Endothelial cell of umbilical vein (primary cell): Measurements from ENCODE around the gene RNU5B-1. TPM values are rescaled to one million over a fixed set of nuclear protein-coding genes. Genes with fewer than 3 reads are reported as not detected.

Source experiments
- BruUV-seq: library from RNA; stranded (reverse); fragments of 400-500 nt; replicated peaks from 2 replicates; lab custom pipeline; 2021; lab: Mats Ljungman, UMichigan
- CTCF ChIA-PET: fragments of 300-600, 350-600 bp; sonication (Branson Sonifier 250); formaldehyde crosslinking; loops from one replicate; lab custom pipeline; 2021; ENCODE audit warnings: antibody characterized with exemption, inconsistent platforms; lab: Charles Lee
- POLR2A ChIA-PET: fragments of 300-600, 350-600 bp; sonication (Branson Sonifier 250); formaldehyde crosslinking; loops from one replicate; lab custom pipeline; 2021; ENCODE audit warnings: antibody characterized with exemption, inconsistent platforms; lab: Charles Lee
- DNase-seq: peaks from one replicate; pipeline ENCODE4 v3.0.0-alpha.2; 2011; ENCODE audit warnings: low read depth, low spot score
- FAIRE-seq: peaks from 2 replicates; lab custom pipeline; 2011; peaks lifted over from hg19 to GRCh38; lab: Jason Lieb, UNC
- H2AFZ ChIP-seq: 2 replicates; pipeline ENCODE4 v1.6.0; 2012; ENCODE audit warnings: low read depth, low read length, control low read depth, inconsistent platforms
- H3K27ac ChIP-seq: 2 replicates; pipeline ENCODE4 v1.5.1; 2011; ENCODE audit warnings: low read depth, mild to moderate bottlenecking, control low read depth, low read length, moderate library complexity; ENCODE audit not compliant: insufficient read depth
- H3K27me3 ChIP-seq, 2 experiments: 2 replicates each; pipeline versions ENCODE4 v1.6.0 to v1.6.1; 2011; ENCODE audit warnings: low read length in 2 of 2, mixed read lengths in 1 of 2; ENCODE audit not compliant: control insufficient read depth in 2 of 2, insufficient read depth in 2 of 2
- H3K36me3 ChIP-seq, 2 experiments: 2 replicates in 1 of 2; 3 replicates in 1 of 2; pipeline ENCODE4 v1.5.1; 2011; ENCODE audit warnings: low read length in 2 of 2, mild to moderate bottlenecking in 1 of 2, moderate library complexity in 1 of 2; ENCODE audit not compliant: control insufficient read depth in 2 of 2, insufficient read depth in 2 of 2; ENCODE audit errors: extremely low read depth in 1 of 2
- H3K4me1 ChIP-seq: 3 replicates; pipeline ENCODE4 v1.5.1; 2011; ENCODE audit warnings: mild to moderate bottlenecking, low read length; ENCODE audit not compliant: control insufficient read depth, insufficient read depth; ENCODE audit errors: extremely low read depth
- H3K4me2 ChIP-seq: 2 replicates; pipeline ENCODE4 v1.6.1; 2011; ENCODE audit warnings: low read length, control low read depth, mixed read lengths; ENCODE audit not compliant: insufficient read depth
- H3K4me3 ChIP-seq, 3 experiments: fragments of 200-600 bp in 1 of 3; sonication (generic), shearing (Covaris generic) in 1 of 3; replicated peaks in 1 of 3; 2 replicates each; pipeline ENCODE4 v1.5.1; 2011 to 2016; ENCODE audit warnings: control low read depth in 3 of 3, low read length in 3 of 3, mild to moderate bottlenecking in 2 of 3, inconsistent platforms in 1 of 3, low read depth in 1 of 3, moderate library complexity in 1 of 3; ENCODE audit not compliant: insufficient read depth in 1 of 3
- H3K79me2 ChIP-seq: 2 replicates; pipeline ENCODE4 v1.6.0; 2012; ENCODE audit warnings: low read length, inconsistent platforms; ENCODE audit not compliant: control insufficient read depth, insufficient read depth
- H3K9ac ChIP-seq: replicated peaks from 2 replicates; pipeline ENCODE3; 2011; ENCODE audit warnings: low read length, control low read depth; ENCODE audit not compliant: insufficient read depth; ENCODE audit errors: extremely low read depth
- H3K9me1 ChIP-seq: replicated peaks from 3 replicates; pipeline ENCODE4 v1.6.0; 2011; ENCODE audit warnings: mild to moderate bottlenecking, low read length; ENCODE audit not compliant: control insufficient read depth, insufficient read depth; ENCODE audit errors: extremely low read depth
- H3K9me3 ChIP-seq: replicated peaks from 2 replicates; pipeline ENCODE4 v1.5.1; 2012; ENCODE audit warnings: low read length, inconsistent platforms; ENCODE audit not compliant: control insufficient read depth, insufficient read depth
- H4K20me1 ChIP-seq: replicated peaks from 2 replicates; pipeline ENCODE3; 2011; ENCODE audit warnings: mild to moderate bottlenecking, low read length; ENCODE audit not compliant: control insufficient read depth, insufficient read depth; ENCODE audit errors: extremely low read depth
- CTCF ChIP-seq, 2 donors: IDR thresholded peaks; 1 replicate in 1 of 2; 2 replicates in 1 of 2; pipeline ENCODE4 v1.5.1; 2011; ENCODE audit warnings: low read length in 2 of 2, mild to moderate bottlenecking in 2 of 2, moderate library complexity in 2 of 2, control low read depth in 1 of 2, inconsistent platforms in 1 of 2, low read depth in 1 of 2; ENCODE audit not compliant: insufficient read depth in 1 of 2; ENCODE audit errors: extremely low read depth in 1 of 2
- EZH2 ChIP-seq: IDR thresholded peaks from 2 replicates; pipeline ENCODE4 v1.6.1; 2012; ENCODE audit warnings: borderline replicate concordance, low read depth, mild to moderate bottlenecking, moderate library complexity, low read length, inconsistent platforms; ENCODE audit not compliant: severe bottlenecking
- FOS ChIP-seq: IDR thresholded peaks from 2 replicates; pipeline ENCODE4 v1.6.1; 2011; ENCODE audit warnings: mild to moderate bottlenecking, low read length, moderate library complexity, borderline replicate concordance; ENCODE audit not compliant: insufficient read depth
- GATA2 ChIP-seq: IDR thresholded peaks from 2 replicates; pipeline ENCODE4 v1.7.0; 2011; ENCODE audit warnings: low read depth, mild to moderate bottlenecking, moderate library complexity, mixed read lengths, low read length; ENCODE audit not compliant: insufficient read length, insufficient read depth
- JUN ChIP-seq: IDR thresholded peaks from 2 replicates; pipeline ENCODE4 v1.6.1; 2011; ENCODE audit warnings: borderline replicate concordance, low read depth; ENCODE audit not compliant: insufficient read length, insufficient read depth
- MAX ChIP-seq: IDR thresholded peaks from 2 replicates; pipeline ENCODE4 v1.6.1; 2011; ENCODE audit not compliant: insufficient read depth, insufficient read length
- MYC ChIP-seq: IDR thresholded peaks from one replicate; pipeline ENCODE4 v1.6.1; 2011; ENCODE audit warnings: mild to moderate bottlenecking, low read depth, low read length
- POLR2A ChIP-seq: IDR thresholded peaks from 2 replicates; pipeline ENCODE4 v1.6.1; 2012; ENCODE audit warnings: low read depth, mild to moderate bottlenecking, control low read depth, low read length
- POLR2AphosphoS5 ChIP-seq: IDR thresholded peaks from 2 replicates; pipeline ENCODE4 v1.6.1; 2012; ENCODE audit warnings: low read depth, mild to moderate bottlenecking, control low read depth, low read length, moderate library complexity; ENCODE audit not compliant: insufficient read depth
- dilution Hi-C: fragments of 300-500 bp; cut with MboI; formaldehyde crosslinking; loops from one replicate; pipeline ENCODE4 v1.15.0; 2019; ENCODE audit warnings: low sequenced_read_pairs; ENCODE audit not compliant: extremely low pct_ligation_motif_present
- intact Hi-C: fragments of 100-400 bp; cut with micrococcal nuclease; formaldehyde crosslinking; loops from one replicate; pipeline ENCODE4 v1.10.0; 2022
- polyA plus RNA-seq, 4 experiments: library from polyadenylated mRNA; depleted of rRNA in 3 of 4; stranded (reverse) in 3 of 4; unstranded in 1 of 4; fragments of >200 nt; gene quantifications; 2 replicates each; pipeline versions ENCODE4 v1.2.1 to v1.2.3, GENCODE V29; 2011 to 2012; ENCODE audit warnings: missing spikeins in 1 of 4
- total RNA-seq: library from RNA; stranded (reverse); gene quantifications from 2 replicates; pipeline ENCODE4 v1.2.3, GENCODE V29; 2021

Gene RNU5B-1
- total and polyA plus RNA-seq, 2 donors (not counting 3 experiments of a cell fraction or from before 2014, with no cell fraction given): not detected

GRCh38 chr15:65302061-65302460, 2.4 kb upstream of the RNU5B-1 start:
- TF ChIP-seq POLR2AphosphoS5 (no peak), CTCF (IDR thresholded peaks at IDR 0.05; ENCODE audit: extremely low read depth in 1 of 2, insufficient read depth in 1 of 2, low read depth in 1 of 2, low read length in 2 of 2) (no peak), FOS (no peak), MYC (no peak), GATA2 (no peak), MAX (no peak), JUN (no peak), EZH2 (no peak), POLR2A (no peak)
- FAIRE-seq (no peak), DNase-seq (no peak)
- H3K4me1 ChIP-seq: peaks cover 9% of the 10 kb centered on the region
- H3K4me2 ChIP-seq: no peak overlapping the region
- POLR2A ChIA-PET: no interaction called here
- intact Hi-C loops (no loop called here), dilution Hi-C loops (no loop called here)
- no peak overlapping the region for H3K4me3 ChIP-seq
- H3K36me3 ChIP-seq: no peaks in the 10 kb centered on the region
- no peaks in the 10 kb centered on the region for H4K20me1 ChIP-seq
- H3K9me3 ChIP-seq: no peaks in the 10 kb centered on the region
- no peak overlapping the region for H3K27ac ChIP-seq
- H2AFZ ChIP-seq: no peak overlapping the region
- peaks cover 0 to 2% of the 10 kb centered on the region in 2 experiments for H3K27me3 ChIP-seq
- CTCF ChIA-PET: no interaction called here
- no peaks in the 10 kb centered on the region for H3K79me2 ChIP-seq
- H3K9ac ChIP-seq: no peak overlapping the region
- H3K9me1 ChIP-seq: no peaks in the 10 kb centered on the region
- no TSS peak for BruUV-seq
